HG03280 (cell line): ENCODE data around the gene GOLGB1.
"Not testable (repeated sequence)": the region's sequence is repeated elsewhere in the genome, so short reads cannot be mapped to it uniquely, and the experiment has no call there.

ENCODE experiments used
- ATAC-seq: cut with Tn5 transposase; IDR thresholded peaks from one replicate; pipeline ENCODE4 v1.9.1; 2021; ENCODE audit warnings: mild to moderate bottlenecking, moderate library complexity; ENCODE audit not compliant: unreplicated experiment

GOLGB1 gene

DNA sequence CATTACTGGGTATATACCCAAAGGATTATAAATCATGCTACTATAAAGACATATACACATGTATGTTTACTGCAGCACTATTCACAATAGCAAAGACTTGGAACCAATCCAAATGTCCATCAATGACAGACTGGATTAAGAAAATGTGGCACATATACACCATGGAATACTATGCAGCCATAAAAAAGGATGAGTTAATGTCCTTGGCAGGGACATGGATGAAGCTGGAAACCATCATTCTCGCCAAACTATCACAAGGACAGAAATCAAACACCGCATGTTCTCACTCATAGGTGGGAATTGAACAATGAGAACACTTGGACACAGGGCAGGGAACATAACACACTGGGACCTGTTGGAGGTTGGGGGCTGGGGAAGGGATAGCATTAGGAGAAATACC lies 6.4 kb downstream of the GOLGB1 start:
- ATAC-seq, result not testable (repeated sequence)

GRCh38 chr3:121740896-121741295 lies 8.6 kb downstream of the GOLGB1 start:
- ATAC-seq, result no peak

GRCh38 chr3:121739902-121740301 lies 9.6 kb downstream of the GOLGB1 start:
- no peak for ATAC-seq

- no peak for ATAC-seq
Observed at GRCh38 chr3:121737644-121738043, 11.9 kb downstream of the GOLGB1 start.

- ATAC-seq, result no peak
Observed at GRCh38 chr3:121736112-121736511, 13.4 kb downstream of the GOLGB1 start.

GRCh38 chr3:121735047-121735696 lies 14.4 kb downstream of the GOLGB1 start:
- peak; percentile 91 for ATAC-seq

DNA sequence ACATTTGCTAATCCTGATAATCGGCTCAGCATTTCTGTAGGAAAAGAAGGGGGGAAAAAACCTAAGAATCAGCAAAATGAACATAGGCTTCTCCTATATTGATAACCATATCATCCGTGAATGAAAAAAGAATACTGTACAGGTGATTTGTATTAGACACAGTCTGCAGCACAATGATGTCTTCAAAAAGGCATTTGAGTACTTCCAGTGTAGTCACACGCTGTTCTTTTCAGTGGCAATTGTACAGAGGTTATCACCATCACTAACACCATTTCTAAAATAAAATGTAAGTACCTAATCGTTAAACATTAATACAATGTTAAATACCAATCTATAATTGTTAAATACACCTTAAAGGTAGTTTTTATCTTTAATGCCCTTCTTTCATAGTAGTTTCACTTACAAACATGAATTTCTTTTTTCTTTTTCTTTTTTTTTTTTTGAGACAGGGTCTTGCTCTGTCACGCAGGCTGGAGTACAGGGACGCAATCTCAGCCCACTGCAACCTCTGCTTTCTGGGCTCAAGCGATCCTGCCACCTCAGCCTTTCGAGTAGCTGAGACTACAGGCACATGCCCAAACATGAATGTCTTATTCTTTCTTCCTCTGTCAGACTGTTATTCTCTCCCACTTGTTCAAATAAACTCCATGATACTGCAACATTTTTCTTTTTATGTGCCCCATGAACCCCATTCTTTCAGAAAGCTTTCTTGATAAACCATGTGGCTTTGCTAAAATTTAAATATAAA lies 18.4 kb downstream of the GOLGB1 start:
- ATAC-seq, result no peak

DNA sequence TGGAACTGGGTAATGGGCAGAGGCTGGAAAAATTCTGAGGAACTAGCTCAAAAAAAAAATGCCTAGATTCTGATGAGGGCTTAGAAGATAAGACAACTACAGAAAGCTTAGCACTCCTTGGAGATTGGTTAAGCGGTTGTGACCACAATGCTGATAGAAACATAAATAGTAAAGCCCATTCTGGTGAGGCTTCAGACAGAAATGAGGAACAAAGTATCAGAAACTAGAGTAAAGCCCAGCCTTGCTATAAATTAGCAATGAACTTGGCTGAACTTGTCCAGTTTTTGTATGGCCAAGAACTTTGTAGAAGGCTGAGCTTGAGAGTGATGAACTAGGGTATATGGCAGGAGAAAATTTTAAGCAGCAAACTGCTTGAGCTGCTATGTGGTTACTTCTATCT lies 25.4 kb downstream of the GOLGB1 start:
- ATAC-seq, result peak; percentile 90

GRCh38 chr3:121723485-121723884 lies 26.1 kb downstream of the GOLGB1 start:
- ATAC-seq, result no peak

DNA sequence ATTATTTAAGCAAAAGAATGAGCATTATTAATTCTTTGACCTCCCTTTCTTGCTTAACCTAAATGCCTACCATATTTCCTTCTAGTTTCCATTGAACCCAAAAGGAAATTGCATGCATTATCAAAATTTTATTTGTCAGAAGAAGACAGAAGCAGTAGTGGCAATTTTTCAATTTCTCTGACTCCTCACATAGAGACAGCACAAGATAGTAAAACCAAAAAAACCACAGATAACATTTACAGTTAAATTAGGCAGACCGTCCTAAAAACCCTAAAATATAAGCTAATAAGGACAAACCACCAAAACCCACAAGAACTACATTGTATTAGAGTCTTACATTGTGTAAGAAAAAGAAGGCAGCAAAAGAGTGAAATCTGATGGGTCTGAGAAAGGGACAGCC lies 27.1 kb downstream of the GOLGB1 start:
- ATAC-seq, result no peak

GRCh38 chr3:121720163-121720562 lies 29.4 kb downstream of the GOLGB1 start:
- no peak for ATAC-seq

DNA sequence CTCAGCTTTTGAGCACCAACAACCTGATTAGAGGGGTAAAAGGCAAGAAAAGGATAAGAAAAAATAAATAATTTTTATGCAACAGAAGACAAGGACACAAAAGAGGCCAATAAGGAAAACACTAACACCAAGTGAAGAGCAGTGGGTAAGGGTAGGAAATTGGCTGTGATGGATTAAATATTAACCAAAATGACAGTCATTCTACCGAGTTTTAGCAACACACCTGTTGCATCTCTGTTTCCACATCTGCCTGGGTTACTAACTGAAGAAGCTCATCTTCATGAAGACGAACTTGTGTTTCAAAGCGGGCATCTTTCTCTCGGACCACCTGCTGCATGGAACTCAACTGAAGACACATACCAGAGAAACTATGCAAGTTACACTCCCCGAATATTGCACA lies 30.1 kb downstream of the GOLGB1 start:
- no peak for ATAC-seq

- ATAC-seq, result no peak
Observed at GRCh38 chr3:121718205-121718846, 31.2 kb downstream of the GOLGB1 start.

- ATAC-seq, result no peak
Observed at GRCh38 chr3:121710347-121710746, 39.2 kb downstream of the GOLGB1 start.

- ATAC-seq, result no peak
Observed at GRCh38 chr3:121707531-121708273, 41.8 kb downstream of the GOLGB1 start.

GRCh38 chr3:121705541-121705940 lies 44.0 kb downstream of the GOLGB1 start:
- ATAC-seq, result no peak

DNA sequence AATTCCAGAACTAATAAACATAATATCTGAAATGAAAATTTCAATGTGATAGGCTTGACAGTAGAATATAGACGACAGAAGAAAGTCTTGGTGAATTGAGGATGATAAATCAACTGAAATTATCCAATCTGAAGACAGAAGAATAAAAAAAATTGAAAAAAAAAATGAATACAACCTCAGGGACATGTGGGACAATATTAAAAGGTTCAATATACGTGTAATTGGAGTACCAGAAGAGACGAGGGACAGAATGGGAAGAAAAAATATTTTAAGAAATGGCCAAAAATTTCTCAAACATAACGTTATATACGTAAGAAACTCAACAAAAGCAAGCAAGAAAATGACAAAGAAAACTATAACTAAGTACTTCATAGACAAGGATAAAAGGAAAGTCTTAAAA lies 45.6 kb downstream of the GOLGB1 start:
- no peak for ATAC-seq

DNA sequence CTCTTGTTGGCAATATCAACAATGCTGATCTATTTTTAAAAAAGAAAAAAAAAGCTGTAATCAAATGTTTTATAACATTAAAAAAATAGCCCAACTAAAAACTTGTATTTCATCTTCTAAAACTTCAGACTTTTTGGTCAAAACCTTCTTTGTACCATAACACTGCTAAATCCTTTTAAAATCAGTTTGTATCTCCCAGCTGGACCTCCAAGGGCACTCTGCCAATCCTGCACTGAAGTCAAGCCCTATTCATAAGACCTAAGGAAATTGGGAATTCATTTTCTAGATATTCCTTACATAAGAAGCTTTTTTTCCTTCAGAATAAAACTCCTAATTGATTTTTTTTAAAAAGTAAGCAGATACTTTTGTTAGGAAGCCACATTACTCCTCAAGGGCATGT lies 50.6 kb downstream of the GOLGB1 start:
- no peak for ATAC-seq

DNA sequence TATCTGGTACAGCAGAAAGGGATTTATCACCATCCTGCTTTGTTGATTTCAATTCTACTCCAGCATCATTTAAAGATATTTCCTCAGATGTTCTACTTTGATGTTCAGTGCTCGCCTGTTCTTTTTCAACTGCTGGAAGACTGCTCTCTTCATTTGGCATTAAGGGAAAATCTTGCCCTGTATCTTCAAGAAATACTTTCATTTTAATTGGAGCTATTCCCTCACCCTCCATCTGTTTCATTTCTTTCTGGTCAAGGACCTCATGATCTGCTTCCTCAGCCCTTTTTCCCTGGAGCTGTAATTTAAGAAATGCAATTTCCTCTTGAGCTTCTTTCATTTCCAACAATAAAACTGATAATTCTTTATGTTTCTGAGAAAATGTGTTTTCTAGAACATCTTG lies 51.1 kb downstream of the GOLGB1 start:
- no peak for ATAC-seq

GRCh38 chr3:121696186-121696585 lies 53.4 kb downstream of the GOLGB1 start:
- no peak for ATAC-seq

GRCh38 chr3:121692010-121692699 lies 57.4 kb downstream of the GOLGB1 start:
- no peak for ATAC-seq
